Measurements from ENCODE around the gene RSPH1.

Gene RSPH1

DNA sequence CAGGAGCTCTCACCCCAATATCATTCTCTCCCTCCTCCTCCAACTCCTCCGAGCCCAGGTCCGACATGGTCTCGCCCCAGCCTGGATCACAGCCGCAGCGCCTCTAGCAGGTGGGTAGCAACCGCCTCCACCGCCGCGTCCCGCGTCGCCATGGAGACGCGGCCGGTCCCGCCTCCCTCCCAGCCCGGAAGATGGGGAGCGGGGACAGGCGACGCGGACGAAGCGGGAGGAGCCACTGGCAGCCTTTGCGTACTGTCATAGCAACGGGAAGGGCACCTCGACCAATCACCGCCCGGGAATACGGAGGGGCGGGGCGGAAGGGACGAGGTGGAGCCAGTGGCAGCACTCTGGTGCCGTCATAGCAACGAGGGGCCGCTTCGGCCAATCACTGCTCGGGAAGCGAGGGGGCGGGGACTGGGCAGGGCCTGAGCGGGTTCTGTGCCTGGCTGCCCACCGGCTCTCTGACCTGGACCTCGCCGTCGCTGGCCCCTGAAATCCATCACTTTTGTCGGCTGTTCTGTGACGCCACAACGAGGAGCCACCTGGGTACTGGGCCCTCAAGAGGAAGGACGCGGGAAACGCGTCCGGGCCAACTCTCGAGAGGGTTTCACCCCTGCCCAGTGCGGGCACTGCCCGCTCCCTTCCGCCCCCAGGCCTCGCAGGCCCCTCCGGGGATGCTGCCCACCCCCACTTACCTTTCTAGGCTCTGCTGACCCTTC is at the start of gene RSPH1:
RSPH1 (minus strand) TSS at position 105 of the 719 bp plus-strand sequence; CDS start at position 67, 38 bp downstream.
- DNase-seq: peak; percentile 100
- intact Hi-C loops (cut with DNase I): loop anchor here (1.0 kb wide), 1 partner anchor 34 kb away; no protein-coding TSS in a partner anchor

DNA sequence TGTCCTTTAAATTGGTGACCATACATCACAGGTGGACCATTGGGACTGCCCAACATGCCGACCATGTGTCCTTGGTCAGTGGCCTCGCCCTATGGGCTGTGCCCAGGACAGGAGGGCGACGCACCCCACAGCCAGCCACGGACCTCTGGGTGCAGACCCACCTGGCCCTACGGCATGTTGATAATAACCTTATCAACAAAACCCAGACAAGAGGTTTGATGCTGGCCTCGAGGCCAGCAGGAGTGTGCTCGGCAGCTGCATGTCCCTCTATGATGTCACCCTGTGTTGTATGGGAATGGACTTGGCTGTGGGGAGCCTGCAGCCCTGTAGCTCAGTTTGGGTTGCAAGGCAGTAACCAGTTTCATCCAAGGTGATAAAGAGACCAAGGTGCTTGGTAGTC is 49.7 kb upstream of the RSPH1 start:
- intact Hi-C loops (cut with DNase I): no loop called here
- DNase-seq: peak in 3 of 10 donors; percentile 17 to 55 (median 36)

DNA sequence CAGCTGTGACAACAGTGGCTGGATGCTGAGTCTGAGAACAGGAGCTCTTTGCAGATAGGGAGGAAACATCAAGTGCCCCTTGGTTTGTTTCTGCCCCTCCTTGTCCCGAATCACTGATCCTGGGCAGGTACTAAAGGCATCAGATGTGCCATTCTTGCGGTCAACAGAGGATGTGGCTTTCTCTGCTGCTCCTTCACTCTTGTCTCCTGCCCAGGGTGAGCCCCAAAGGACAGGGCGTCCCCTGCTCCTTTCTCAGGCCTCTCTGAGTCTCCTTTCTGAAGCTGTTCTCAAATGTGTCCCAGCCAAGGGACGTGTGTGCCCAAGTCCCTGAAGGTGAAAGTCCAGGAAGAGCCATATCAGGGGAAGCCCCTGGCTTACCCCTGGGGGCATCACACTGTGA is 49.3 kb upstream of the RSPH1 start:
- intact Hi-C loops (cut with DNase I): no loop called here
- DNase-seq: peak in 2 of 10 donors; percentile 20 to 29

- intact Hi-C loops (cut with DNase I): no loop called here
- DNase-seq: peak in 2 of 10 donors; percentile 52 to 53
These were observed 48.5 kb upstream of the RSPH1 start for GRCh38 chr21:42544544-42544943.

DNA sequence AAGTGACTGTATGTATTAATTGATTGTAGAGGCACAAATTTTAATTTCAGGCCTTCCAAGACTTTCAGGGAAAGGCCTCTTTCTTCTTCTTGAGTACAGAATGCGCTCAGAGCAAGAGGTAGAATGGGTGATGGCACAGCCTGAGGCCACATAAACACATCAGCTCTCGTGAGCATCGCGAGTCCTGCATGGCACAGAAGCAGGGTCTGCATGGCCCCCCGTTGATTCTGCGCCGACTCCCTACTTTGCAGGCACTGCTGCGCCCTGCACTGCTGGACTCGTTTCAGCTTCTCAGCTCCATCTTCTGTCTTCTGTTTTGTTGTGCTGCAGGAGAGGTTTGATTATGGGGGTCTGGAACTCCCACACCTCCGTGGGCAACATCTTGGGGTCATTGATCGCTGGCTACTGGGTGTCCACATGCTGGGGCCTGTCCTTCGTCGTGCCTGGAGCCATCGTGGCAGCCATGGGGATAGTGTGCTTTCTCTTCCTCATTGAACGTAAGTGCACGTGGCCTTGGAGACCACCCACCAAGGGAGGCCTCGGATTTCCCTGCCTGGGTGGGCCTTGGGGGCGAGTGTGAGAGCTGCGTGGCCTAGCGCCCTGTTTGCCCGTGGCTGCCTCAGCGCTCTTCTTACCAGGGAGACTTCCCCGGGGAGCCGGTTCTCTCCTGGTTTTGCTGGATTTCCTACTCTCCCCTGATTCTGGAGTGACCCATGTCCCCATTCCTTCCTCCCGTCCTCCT is 47.3 kb upstream of the RSPH1 start:
- intact Hi-C loops (cut with DNase I): no loop called here
- peak in 3 of 10 donors; percentile 55 to 81 (median 68) for DNase-seq

GRCh38 chr21:42542596-42542995 is 46.6 kb upstream of the RSPH1 start:
- intact Hi-C loops (cut with DNase I): no loop called here
- peak in 3 of 10 donors; percentile 32 to 76 (median 55) for DNase-seq

GRCh38 chr21:42542196-42542595 is 46.2 kb upstream of the RSPH1 start:
- intact Hi-C loops (cut with DNase I): no loop called here
- peak in 3 of 10 donors; percentile 39 to 81 (median 71) for DNase-seq

GRCh38 chr21:42541618-42542017 is 45.6 kb upstream of the RSPH1 start:
- intact Hi-C loops (cut with DNase I): no loop called here
- DNase-seq: peak in 2 of 10 donors; percentile 12 to 27

- peak in 3 of 10 donors; percentile 48 to 68 (median 60) for DNase-seq
- intact Hi-C loops (cut with DNase I): no loop called here
These were observed 45.1 kb upstream of the RSPH1 start for GRCh38 chr21:42541174-42541573.

DNA sequence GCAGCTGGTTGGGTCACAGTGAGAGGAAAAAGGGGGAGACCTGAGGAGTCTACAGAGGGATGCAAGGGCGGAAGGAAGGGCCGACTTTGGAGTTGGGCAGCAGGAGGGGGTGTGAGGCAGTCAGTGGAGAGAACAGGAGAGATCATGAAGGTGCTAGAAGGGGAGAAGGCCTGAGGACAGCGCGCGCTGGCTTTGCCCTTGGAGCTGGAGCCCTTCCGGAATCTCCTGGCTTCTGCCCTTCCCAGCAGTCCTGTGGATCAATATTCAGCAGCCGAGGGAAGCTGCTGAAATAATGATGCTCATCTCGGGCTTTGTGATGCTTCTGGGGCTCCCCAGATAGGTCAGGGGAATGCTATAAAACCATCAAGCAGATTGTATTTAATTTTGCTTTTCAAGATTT is 44.4 kb upstream of the RSPH1 start:
- intact Hi-C loops (cut with DNase I): no loop called here
- DNase-seq: peak in 2 of 10 donors; percentile 20 to 55

DNA sequence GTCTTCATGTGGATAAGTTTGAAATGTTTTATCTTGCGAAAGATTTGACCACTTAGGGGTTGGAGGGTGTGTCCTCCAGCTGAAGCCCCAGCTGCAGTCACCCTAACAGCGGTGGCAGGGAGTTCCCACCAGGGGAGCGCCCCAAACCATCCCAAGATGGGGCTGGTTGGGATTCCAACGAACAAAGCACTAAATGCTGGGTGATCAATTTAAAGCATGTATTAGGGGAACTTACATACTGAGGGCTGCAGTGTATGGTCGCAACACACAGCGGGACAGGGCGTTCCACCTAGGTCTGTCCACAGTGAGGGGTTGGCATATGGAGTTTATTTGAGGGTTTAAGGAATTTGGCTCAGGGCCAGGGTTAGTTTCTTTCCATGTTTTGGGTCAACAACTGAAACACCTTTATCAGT is 43.9 kb upstream of the RSPH1 start:
- intact Hi-C loops (cut with DNase I): loop anchor here (10.0 kb wide), 1 partner anchor 395 kb away; no protein-coding TSS in a partner anchor
- peak in 3 of 10 donors; percentile 11 to 57 (median 32) for DNase-seq

DNA sequence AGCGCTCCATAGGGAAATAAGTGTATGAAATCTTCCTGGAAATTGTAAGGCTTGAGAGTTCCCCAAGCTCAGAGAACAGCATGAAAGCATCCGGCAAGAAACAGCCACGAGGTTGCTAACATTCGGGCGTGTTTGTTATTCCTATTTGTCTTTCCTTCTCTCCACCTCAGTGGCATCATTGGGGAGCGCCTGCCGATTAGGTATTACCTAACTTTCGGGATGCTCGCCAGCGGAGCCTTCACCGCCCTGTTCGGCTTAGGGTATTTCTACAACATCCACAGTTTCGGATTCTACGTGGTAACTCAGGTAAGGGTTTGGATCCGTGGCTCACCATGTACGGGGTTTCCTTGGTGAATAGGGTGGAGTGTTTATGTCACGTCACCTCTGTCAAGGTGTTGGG is 43.3 kb upstream of the RSPH1 start:
- intact Hi-C loops (cut with DNase I): loop anchor here (10.0 kb wide), 1 partner anchor 395 kb away; no protein-coding TSS in a partner anchor
- DNase-seq: peak in 3 of 10 donors; percentile 26 to 55 (median 42)

- intact Hi-C loops (cut with DNase I): loop anchor here (10.0 kb wide), 1 partner anchor 394 kb away; no protein-coding TSS in a partner anchor
- peak in 2 of 10 donors; percentile 24 to 46 for DNase-seq
These were observed 42.7 kb upstream of the RSPH1 start for GRCh38 chr21:42538479-42539275.

DNA sequence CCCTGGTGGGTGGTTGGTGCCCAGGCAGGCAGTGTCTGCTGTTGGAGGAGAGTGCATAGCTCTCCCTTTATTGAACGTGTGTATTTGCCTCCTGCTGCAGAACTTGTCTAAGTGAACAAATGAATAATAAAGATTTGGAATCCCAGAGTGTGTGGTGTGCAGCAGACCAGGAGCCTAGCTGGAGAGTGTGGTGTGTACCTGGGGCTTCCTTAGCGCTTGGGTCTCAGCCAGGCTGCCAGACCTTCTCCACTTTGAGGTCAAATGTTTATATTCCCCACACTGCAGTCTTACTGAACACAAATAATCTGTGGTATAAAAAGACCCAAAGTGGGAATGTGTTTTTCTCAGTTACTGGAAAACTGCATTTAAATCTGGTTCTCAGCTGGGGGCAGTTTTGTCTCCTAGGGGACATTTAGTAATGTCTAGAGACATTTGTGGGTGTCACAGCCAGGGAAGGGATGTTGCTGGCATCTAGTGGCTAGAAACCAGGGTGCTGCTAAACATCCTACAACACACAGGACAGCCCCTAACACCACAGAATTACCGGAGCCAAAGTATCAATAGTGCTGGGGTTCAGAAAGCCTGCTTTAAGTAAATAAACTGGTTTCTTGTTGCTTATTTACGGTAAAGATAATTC is 41.2 kb upstream of the RSPH1 start:
- intact Hi-C loops (cut with DNase I): loop anchor here (10.0 kb wide), 1 partner anchor 392 kb away; no protein-coding TSS in a partner anchor
- peak in 2 of 10 donors; percentile 32 to 66 for DNase-seq

DNA sequence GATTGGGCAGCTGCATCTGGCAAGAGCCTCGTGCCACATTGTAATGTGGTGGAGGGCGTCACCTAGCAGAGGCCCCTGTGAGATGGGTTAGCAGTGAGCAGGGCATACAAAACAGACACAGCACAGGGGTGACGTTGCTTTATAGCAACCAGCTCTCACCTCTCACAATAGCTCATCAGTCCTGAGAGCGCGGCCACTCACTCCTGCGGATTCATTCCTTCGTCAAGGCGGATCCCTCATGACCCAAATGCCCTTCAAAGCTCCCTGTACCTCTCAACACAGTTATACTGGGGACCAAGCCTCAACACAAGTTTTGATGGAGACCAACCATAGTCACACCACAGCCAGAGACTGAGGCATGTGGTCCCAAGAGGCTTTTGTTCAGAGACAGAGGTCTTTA is 40.6 kb upstream of the RSPH1 start:
- intact Hi-C loops (cut with DNase I): loop anchor here (10.0 kb wide), 1 partner anchor 392 kb away; no protein-coding TSS in a partner anchor
- peak in 2 of 10 donors; percentile 37 to 41 for DNase-seq

DNA sequence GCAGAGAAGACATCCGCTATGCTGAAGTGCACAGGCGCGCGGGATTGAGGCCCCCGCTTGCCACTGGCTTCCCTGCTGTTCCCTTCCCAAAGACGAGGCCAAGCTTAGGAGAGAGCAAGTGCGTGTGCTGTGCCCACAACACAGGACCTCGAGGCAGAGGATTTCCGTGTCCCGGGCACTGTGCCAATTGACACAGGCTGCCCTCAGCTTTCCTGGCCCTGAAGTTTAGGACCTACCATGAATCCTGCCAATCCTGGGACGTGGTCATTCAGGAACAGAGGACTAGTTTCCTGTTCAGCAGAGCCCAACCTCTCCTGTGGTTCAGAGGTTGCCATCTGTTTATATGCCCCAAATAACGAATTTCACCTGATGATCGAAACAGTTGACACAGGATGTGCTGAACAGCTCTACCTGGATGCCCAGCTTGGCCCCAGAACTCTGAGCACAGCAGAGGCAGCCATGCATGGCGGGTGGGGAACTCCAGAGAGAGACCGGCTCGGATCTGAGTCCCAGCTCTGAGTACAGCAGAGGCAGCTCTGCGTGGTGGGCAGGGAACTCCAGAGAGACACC is 39.7 kb upstream of the RSPH1 start:
- intact Hi-C loops (cut with DNase I): loop anchor here (10.0 kb wide), 1 partner anchor 391 kb away; no protein-coding TSS in a partner anchor
- DNase-seq: peak in 2 of 10 donors; percentile 7 to 75

DNA sequence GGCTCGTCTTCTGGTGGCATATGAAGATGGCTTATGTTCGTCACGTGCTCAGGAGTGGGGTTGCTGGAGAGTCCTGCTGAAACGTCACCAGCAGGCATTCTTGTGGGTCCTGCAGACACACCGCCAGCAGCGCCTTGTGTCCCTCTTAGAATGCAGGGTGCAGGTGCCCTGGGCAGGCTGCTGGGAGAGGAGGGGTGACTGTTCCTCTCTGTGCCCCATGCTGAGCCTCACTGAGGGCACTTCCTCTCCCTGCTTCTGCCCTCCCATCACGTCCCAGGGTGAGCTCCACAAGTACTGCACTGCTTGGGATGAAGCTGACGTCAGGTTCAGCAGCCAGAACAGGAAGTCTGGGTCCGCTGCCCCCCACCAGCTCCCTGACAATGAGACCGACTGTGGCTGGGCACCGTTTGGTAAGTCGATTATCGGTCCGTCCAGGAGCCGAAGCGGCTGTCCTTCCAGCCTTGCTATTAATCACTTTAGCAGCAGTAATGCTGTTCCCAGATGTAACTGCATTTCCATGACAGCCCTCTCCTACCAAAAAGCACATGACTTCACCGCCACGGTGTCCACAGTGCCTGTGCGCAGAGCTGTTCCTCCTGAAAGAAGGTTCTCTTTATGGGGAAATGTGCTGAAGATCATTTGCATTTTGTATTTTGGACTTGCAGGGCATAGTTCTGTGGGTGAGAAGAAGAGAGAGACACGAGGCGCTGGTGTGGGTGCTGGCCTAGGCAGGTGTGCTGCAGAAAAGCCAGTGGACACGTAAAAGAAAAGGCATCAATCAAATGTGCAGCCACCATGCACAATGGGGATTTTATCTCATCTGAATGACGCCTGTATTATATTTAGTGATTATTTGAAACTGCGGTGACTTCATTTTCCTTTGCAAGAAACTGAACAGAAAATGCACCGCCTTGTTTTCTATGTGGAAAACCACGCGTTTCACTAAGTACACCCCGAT is 38.7 kb upstream of the RSPH1 start:
- intact Hi-C loops (cut with DNase I): loop anchor here (10.0 kb wide), 1 partner anchor 390 kb away; no protein-coding TSS in a partner anchor
- peak in 1 of 10 donors; percentile 21 for DNase-seq

DNA sequence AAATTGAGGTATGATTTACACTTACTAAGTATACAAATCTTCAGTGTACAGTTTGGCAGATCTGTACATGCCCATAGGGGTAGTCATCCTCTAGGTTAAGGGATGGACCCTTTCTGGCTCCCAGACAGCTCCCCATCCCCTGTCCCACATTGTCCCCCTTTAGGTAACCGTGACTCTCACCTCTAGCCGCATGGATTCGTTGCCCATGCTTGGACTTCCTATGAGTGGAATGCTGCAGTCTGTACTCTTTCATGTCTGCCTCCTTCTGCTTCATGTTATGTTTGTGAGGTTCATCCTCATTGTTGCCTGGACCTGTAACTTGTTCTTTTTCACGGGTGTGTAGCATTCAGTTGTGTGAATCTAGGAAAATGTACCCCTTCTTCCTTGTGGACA is 37.9 kb upstream of the RSPH1 start:
- DNase-seq: peak in 1 of 10 donors; percentile 7
- intact Hi-C loops (cut with DNase I): loop anchor here (10.0 kb wide), 1 partner anchor 389 kb away; no protein-coding TSS in a partner anchor
